K562 (cell line): ENCODE results near the gene SLC1A7. TPM values are rescaled to one million over a fixed set of nuclear protein-coding genes. Genes with fewer than 3 reads are reported as not detected.

Source experiments
- ATF1 ChIP-seq, 2 experiments: fragments of 450-650 bp in 1 of 2; IDR thresholded peaks; 2 replicates each; pipeline ENCODE4 v1.6.1; 2016; ENCODE audit warnings: missing compliant biosample characterization in 1 of 2, missing genetic modification characterization in 1 of 2
- ATF7 ChIP-seq: fragments of 450-650 bp; IDR thresholded peaks from 2 replicates; pipeline ENCODE4 v1.7.1; 2014; ENCODE audit warnings: mild to moderate bottlenecking, moderate library complexity
- BCOR ChIP-seq: fragments of 450-650 bp; IDR thresholded peaks from 2 replicates; pipeline ENCODE4 v1.6.1; 2016
- BRD9 ChIP-seq: fragments of 450-650 bp; IDR thresholded peaks from 2 replicates; pipeline ENCODE4 v1.6.1; 2018; ENCODE audit warnings: low read depth; ENCODE audit not compliant: partially characterized antibody
- CEBPB ChIP-seq: fragments of 450-650 bp; IDR thresholded peaks from 2 replicates; pipeline ENCODE4 v1.6.1; 2016; ENCODE audit warnings: missing genetic modification characterization, missing compliant biosample characterization
- CEBPG ChIP-seq, 3 experiments: fragments of 200-800 bp in 1 of 3; sonication (Bioruptor generic) in 1 of 3; sonication (generic) in 1 of 3; formaldehyde crosslinking in 1 of 3; IDR thresholded peaks in 2 of 3; conservative IDR thresholded peaks in 1 of 3; 2 replicates each; pipeline versions ENCODE4 v1.6.1 to v1.8.0; 2016 to 2022; ENCODE audit warnings: missing compliant biosample characterization in 2 of 3, missing genetic modification characterization in 2 of 3, mild to moderate bottlenecking in 1 of 3, missing genetic modification reagents in 1 of 3
- EP300 ChIP-seq: IDR thresholded peaks from 2 replicates; pipeline ENCODE4 v1.6.1; 2012; ENCODE audit warnings: low read length, improper control_type of control experiment
- FOXK2 ChIP-seq, 2 experiments: fragments of 450-650 bp; IDR thresholded peaks in 1 of 2; conservative IDR thresholded peaks in 1 of 2; 2 replicates each; pipeline ENCODE4 v1.6.1; 2016; ENCODE audit warnings: low read depth in 2 of 2, mild to moderate bottlenecking in 1 of 2
- FOXM1 ChIP-seq, 2 experiments: fragments of 450-650 bp in 1 of 2; sonication (generic) in 1 of 2; formaldehyde crosslinking in 1 of 2; IDR thresholded peaks; 2 replicates each; pipeline versions ENCODE4 v1.6.1 to v1.9.0; 2017 to 2022; ENCODE audit warnings: low read depth in 2 of 2, mild to moderate bottlenecking in 2 of 2, missing genetic modification reagents in 1 of 2, moderate library complexity in 1 of 2
- HES1 ChIP-seq: fragments of 450-650 bp; IDR thresholded peaks from 2 replicates; pipeline ENCODE4 v1.6.1; 2016; ENCODE audit warnings: low read depth, mild to moderate bottlenecking, moderate library complexity
- HNRNPLL ChIP-seq: fragments of 200-400 bp; formaldehyde crosslinking; IDR thresholded peaks from 2 replicates; pipeline ENCODE4 v1.6.1; 2017; ENCODE audit warnings: low read length, low read depth, mild to moderate bottlenecking; ENCODE audit not compliant: poor library complexity, severe bottlenecking
- LARP7 ChIP-seq: fragments of 450-650 bp; IDR thresholded peaks from 2 replicates; pipeline ENCODE4 v1.6.1; 2016
- MAFF ChIP-seq: IDR thresholded peaks from 2 replicates; pipeline ENCODE4 v1.6.1; 2012; ENCODE audit warnings: low read length, improper control_type of control experiment
- MTA2 ChIP-seq: fragments of 450-650 bp; IDR thresholded peaks from 2 replicates; pipeline ENCODE4 v1.6.1; 2016; ENCODE audit warnings: low read depth
- NBN ChIP-seq: fragments of 450-650 bp; IDR thresholded peaks from 2 replicates; pipeline ENCODE4 v1.6.1; 2016; ENCODE audit warnings: low read depth, mild to moderate bottlenecking
- NCOR1 ChIP-seq: fragments of 450-650 bp; IDR thresholded peaks from 2 replicates; pipeline ENCODE4 v1.6.1; 2016; ENCODE audit warnings: mild to moderate bottlenecking, moderate library complexity
- RCOR1 ChIP-seq, 2 experiments: IDR thresholded peaks; 2 replicates each; pipeline ENCODE4 v1.6.1; 2012; ENCODE audit warnings: low read depth in 2 of 2, low read length in 2 of 2, borderline replicate concordance in 1 of 2, improper control_type of control experiment in 1 of 2
- SMAD4 ChIP-seq: fragments of 250-450 bp; sonication (Bioruptor Pico); conservative IDR thresholded peaks from 2 replicates; pipeline ENCODE4 v1.8.0; 2021; ENCODE audit warnings: inconsistent platforms, mild to moderate bottlenecking, moderate library complexity
- SMARCA4 ChIP-seq: fragments of 450-650 bp; IDR thresholded peaks from 2 replicates; pipeline ENCODE4 v1.6.1; 2016
- SNRNP70 ChIP-seq: fragments of 200-400 bp; formaldehyde crosslinking; optimal IDR thresholded peaks from 2 replicates; pipeline ENCODE3; 2017; ENCODE audit warnings: low read depth, low read length
- ZBTB26 ChIP-seq: fragments of 450-650 bp; formaldehyde crosslinking; IDR thresholded peaks from 2 replicates; pipeline ENCODE4 v1.4.0; 2022; ENCODE audit warnings: missing genetic modification characterization
- ZBTB33 ChIP-seq: sonication (generic); formaldehyde crosslinking; IDR thresholded peaks from 2 replicates; pipeline ENCODE4 v1.8.1; 2023; ENCODE audit warnings: mild to moderate bottlenecking, missing genetic modification reagents
- ZNF395 ChIP-seq: fragments of 200-800 bp; sonication (Bioruptor generic); IDR thresholded peaks from 2 replicates; pipeline ENCODE4 v1.6.1; 2017; ENCODE audit warnings: missing genetic modification characterization, missing compliant biosample characterization
- ZNF764 ChIP-seq: fragments of 250-450 bp; sonication (Bioruptor Pico); IDR thresholded peaks from 2 replicates; pipeline ENCODE4 v1.4.0; 2020; ENCODE audit warnings: low read depth, mild to moderate bottlenecking, moderate library complexity
- polyA plus RNA-seq, 8 experiments: library from polyadenylated mRNA; depleted of rRNA in 4 of 8; stranded (reverse) in 5 of 8; unstranded in 3 of 8; fragments of >200 nt; fragmentation: Nextera tagmentation in 2 of 8; fragmentation: Illumina TruSeq in 1 of 8; extraction: Ambion mirVana in 2 of 8; extraction: Trizol in 1 of 8; gene quantifications; 2 replicates each; pipeline versions ENCODE4 v1.2.1 to v1.2.3, GENCODE V29; 2011 to 2014; ENCODE audit warnings: inconsistent platforms in 1 of 8, missing spikeins in 1 of 8
- total RNA-seq, 7 experiments: library from RNA; depleted of rRNA in 6 of 7; stranded (reverse); fragments of >200 nt in 6 of 7; fragmentation: Illumina TruSeq in 2 of 7; extraction: Trizol in 2 of 7; gene quantifications; 2 replicates each; pipeline versions ENCODE4 v1.2.1 to v1.2.3, GENCODE V29; 2011 to 2021; ENCODE audit warnings: low replicate concordance in 1 of 7

Gene SLC1A7
- total and polyA plus RNA-seq, 9 of the 15 experiments (the other 6 are each of a cell fraction or from before 2014, with no cell fraction given) = 0.07 TPM; not detected in 8

GRCh38 chr1:53163291-53163768 is 20.9 kb upstream of the SLC1A7 start (continued):
- TF ChIP-seq ZNF395 (CRISPR knock-in tag) (0 out of 2 replicates have a peak, but pooled peaks have one; percentile 21), ZBTB33 (no peak), HNRNPLL (no peak), RCOR1 (IDR thresholded peaks at IDR 0.05; ENCODE audit: borderline replicate concordance in 1 of 2, low read depth in 2 of 2, low read length in 2 of 2) (peak in 1 of 2 experiments; percentile 74; a peak in 2 of 4 replicates), NBN (0 out of 2 replicates have a peak, but pooled peaks have one; percentile 44), LARP7 (peak; percentile 67; the same call in 1 of the 2 replicates), ATF7 (peak; percentile 39; the same call in 1 of the 2 replicates), CEBPG (CRISPR knock-in tag; IDR thresholded peaks at IDR 0.05) (peak; percentile 91), CEBPG (tag; conservative IDR thresholded peaks at IDR 0.05 in 1 of 2, IDR thresholded peaks at IDR 0.05 in 1 of 2) (peak; percentile 88 to 95), HES1 (0 out of 2 replicates have a peak, but pooled peaks have one; percentile 25), ATF1 (CRISPR knock-in tag; IDR thresholded peaks at IDR 0.05) (no peak), ATF1 (tag; IDR thresholded peaks at IDR 0.05) (0 out of 2 replicates have a peak, but pooled peaks have one; percentile 31), BCOR (peak; percentile 42; the same call in 1 of the 2 replicates), SMAD4 (CRISPR knock-in tag) (peak; percentile 25; the same call in 1 of the 2 replicates), MTA2 (peak; percentile 41; the same call in 1 of the 2 replicates), FOXM1 (IDR thresholded peaks at IDR 0.05; ENCODE audit: low read depth) (peak; percentile 31; the same call in 1 of the 2 replicates), FOXM1 (CRISPR knock-in tag; IDR thresholded peaks at IDR 0.05; ENCODE audit: low read depth) (no peak), FOXK2 (conservative IDR thresholded peaks at IDR 0.05 in 1 of 2, IDR thresholded peaks at IDR 0.05 in 1 of 2; ENCODE audit: low read depth in 2 of 2) (peak in 1 of 2 experiments; percentile 41; a peak in 1 of 4 replicates), NCOR1 (no peak), ZNF764 (CRISPR knock-in tag) (no peak), BRD9 (peak; percentile 77), MAFF (peak; percentile 83), EP300 (peak; percentile 64), ZBTB26 (CRISPR knock-in tag) (no peak), SNRNP70 (no peak), SMARCA4 (peak; percentile 95), CEBPB (peak; percentile 99)
